Measurements from ENCODE around the gene IDH1.
A peak's percentile ranks its signal among the peaks of the same experiment; 100 is the strongest.
"Not testable (repeated sequence)": the region's sequence is repeated elsewhere in the genome, so short reads cannot be mapped to it uniquely, and the experiment has no call there.

IDH1 gene

GRCh38 chr2:208265371-208265800 lies 10.5 kb upstream of the IDH1 start:
- Histone ChIP-seq H3K9me3 (ENCODE audit: control insufficient read depth, low read length) (no peaks in the 10 kb centered on the region), H3K27me3 (ENCODE audit: control insufficient read depth, insufficient read depth, low read length) (no peaks in the 10 kb centered on the region), H3K79me2 (peaks cover 27% of the 10 kb centered on the region), H3K4me1 (peaks cover 6% of the 10 kb centered on the region), H3K4me2 (ENCODE audit: low read length) (peak overlapping the region; percentile 82), H2AFZ (peak overlapping the region; percentile 92), H3K9ac (no peak overlapping the region), H3K4me3 (ENCODE audit: low read depth, low read length) (peak overlapping the region; percentile 80), H3K27ac (peak overlapping the region; percentile 82), H3K36me3 (ENCODE audit: control insufficient read depth, insufficient read depth, low read length) (no peaks in the 10 kb centered on the region)
- TF ChIP-seq CTCF (IDR thresholded peaks at IDR 0.05): no peak

- not testable (repeated sequence) for H3K9ac ChIP-seq; H2AFZ ChIP-seq; H3K4me3 ChIP-seq (ENCODE audit: low read depth, low read length); H3K4me2 ChIP-seq (ENCODE audit: low read length); H3K4me1 ChIP-seq; H3K79me2 ChIP-seq; H3K9me3 ChIP-seq (ENCODE audit: control insufficient read depth, low read length); H3K36me3 ChIP-seq (ENCODE audit: control insufficient read depth, insufficient read depth, low read length); H3K27ac ChIP-seq; H3K27me3 ChIP-seq (ENCODE audit: control insufficient read depth, insufficient read depth, low read length)
Measured at GRCh38 chr2:208256849-208257813, 2.3 kb upstream of the IDH1 start.

- Histone ChIP-seq H2AFZ (no peak overlapping the region), H3K4me3 (ENCODE audit: low read depth, low read length) (no peak overlapping the region), H3K27me3 (ENCODE audit: control insufficient read depth, insufficient read depth, low read length) (no peaks in the 10 kb centered on the region), H3K36me3 (ENCODE audit: control insufficient read depth, insufficient read depth, low read length) (no peaks in the 10 kb centered on the region), H3K4me2 (ENCODE audit: low read length) (no peak overlapping the region), H3K9ac (no peak overlapping the region), H3K9me3 (ENCODE audit: control insufficient read depth, low read length) (no peaks in the 10 kb centered on the region), H3K79me2 (no peaks in the 10 kb centered on the region), H3K27ac (no peak overlapping the region), H3K4me1 (peaks cover 6% of the 10 kb centered on the region)
- no peak for TF ChIP-seq CTCF (IDR thresholded peaks at IDR 0.05)
Measured at GRCh38 chr2:208256192-208256782, 1.4 kb upstream of the IDH1 start.

- H3K27ac ChIP-seq: peak overlapping the region; percentile 75
- H3K4me1 ChIP-seq: peaks cover 6% of the 10 kb centered on the region
- peak overlapping the region; percentile 92 for H3K4me3 ChIP-seq (ENCODE audit: low read depth, low read length)
- H3K36me3 ChIP-seq (ENCODE audit: control insufficient read depth, insufficient read depth, low read length): no peaks in the 10 kb centered on the region
- no peak for TF ChIP-seq CTCF (IDR thresholded peaks at IDR 0.05)
- peak overlapping the region; percentile 71 for H3K4me2 ChIP-seq (ENCODE audit: low read length)
- H3K9me3 ChIP-seq (ENCODE audit: control insufficient read depth, low read length): no peaks in the 10 kb centered on the region
- no peaks in the 10 kb centered on the region for H3K27me3 ChIP-seq (ENCODE audit: control insufficient read depth, insufficient read depth, low read length)
- H3K9ac ChIP-seq: no peak overlapping the region
- H3K79me2 ChIP-seq: no peaks in the 10 kb centered on the region
- peak overlapping the region; percentile 84 for H2AFZ ChIP-seq
Measured at GRCh38 chr2:208255557-208256106, 761 bp upstream of the IDH1 start.
